HG03469 (cell line): ENCODE results near the gene NEMP2.
A peak's percentile ranks its signal among the peaks of the same experiment; 100 is the strongest.

Experiments used
- ATAC-seq: cut with Tn5 transposase; IDR thresholded peaks from one replicate; pipeline ENCODE4 v1.9.1; 2021; ENCODE audit warnings: mild to moderate bottlenecking, moderate library complexity, moderate number of reproducible peaks; ENCODE audit not compliant: unreplicated experiment

Gene NEMP2

DNA sequence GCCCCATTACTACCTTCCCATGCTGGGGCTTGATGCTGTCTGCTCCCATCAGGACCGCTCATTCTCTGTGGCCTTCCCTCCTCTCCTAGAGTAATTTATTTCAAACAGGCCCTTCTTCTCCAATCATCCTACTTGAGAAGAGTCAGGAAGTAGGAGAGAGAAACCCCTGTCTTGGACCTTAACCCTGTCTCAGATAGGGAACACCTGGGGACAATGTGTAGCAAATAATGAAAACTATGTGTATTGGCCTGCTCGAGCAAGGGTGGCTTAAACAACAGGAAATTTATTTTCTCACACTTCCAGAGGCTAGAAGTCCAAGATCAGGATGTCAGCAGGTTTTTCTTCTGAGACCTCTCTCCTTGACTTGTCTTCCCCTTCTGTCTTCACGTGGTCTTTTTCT lies 26.6 kb upstream of the NEMP2 start:
- no peak for ATAC-seq

DNA sequence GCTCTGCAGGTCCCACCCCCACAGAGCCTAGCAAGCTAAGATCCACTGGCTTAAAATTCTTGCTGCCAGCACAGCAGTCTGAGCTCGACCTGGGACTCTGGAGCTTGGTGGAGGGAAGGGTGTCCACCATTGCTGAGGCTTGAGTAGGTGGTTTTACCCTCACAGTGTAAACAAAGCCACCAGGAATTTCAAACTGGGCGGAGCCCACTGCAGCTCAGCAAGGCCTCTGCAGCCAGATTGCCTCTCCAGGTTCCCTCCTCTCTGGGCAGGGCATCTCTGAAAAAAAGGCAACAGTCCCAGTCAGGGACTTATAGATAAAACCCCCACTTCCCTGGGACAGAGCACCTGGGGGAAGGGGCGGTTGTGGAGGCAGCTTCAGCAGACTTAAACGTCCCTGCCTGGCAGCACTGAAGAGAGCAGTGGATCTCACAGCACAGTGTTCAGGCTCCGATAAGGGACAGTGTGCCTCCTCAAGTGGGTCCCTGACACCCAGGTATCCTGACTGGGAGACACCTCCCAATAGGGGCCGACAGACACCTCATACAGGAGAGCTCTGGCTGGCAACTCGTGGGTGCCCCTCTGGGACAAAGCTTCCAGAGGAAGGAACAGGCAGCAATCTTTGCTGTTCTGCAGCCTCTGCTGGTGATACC lies 20.0 kb upstream of the NEMP2 start:
- no peak for ATAC-seq

- no peak for ATAC-seq
These were observed 18.7 kb upstream of the NEMP2 start for GRCh38 chr2:190553254-190553653.

GRCh38 chr2:190551928-190552327 lies 17.4 kb upstream of the NEMP2 start:
- peak; percentile 84 for ATAC-seq

DNA sequence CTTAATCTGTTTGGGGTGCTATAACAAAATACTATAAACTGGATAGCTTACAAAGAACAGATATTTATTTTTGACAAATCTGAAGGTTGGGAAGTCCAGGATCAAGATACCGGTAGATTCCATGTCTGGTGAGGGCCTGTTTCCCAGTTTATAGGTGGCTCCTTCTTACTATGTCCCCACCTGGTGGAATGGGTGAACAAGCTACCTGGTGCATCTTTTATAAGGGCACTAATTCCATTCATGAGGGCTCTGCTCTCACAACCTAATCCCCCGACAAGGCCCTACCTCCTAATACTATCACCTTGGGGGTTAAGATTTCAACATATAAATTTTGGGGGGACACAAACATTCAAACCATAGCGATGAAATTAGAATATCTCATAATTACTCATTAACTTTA lies 15.6 kb upstream of the NEMP2 start:
- no peak for ATAC-seq

GRCh38 chr2:190547886-190548285 lies 13.4 kb upstream of the NEMP2 start:
- no peak for ATAC-seq

GRCh38 chr2:190546734-190547133 lies 12.2 kb upstream of the NEMP2 start:
- no peak for ATAC-seq

GRCh38 chr2:190545555-190546385 lies 11.2 kb upstream of the NEMP2 start:
- no peak for ATAC-seq

DNA sequence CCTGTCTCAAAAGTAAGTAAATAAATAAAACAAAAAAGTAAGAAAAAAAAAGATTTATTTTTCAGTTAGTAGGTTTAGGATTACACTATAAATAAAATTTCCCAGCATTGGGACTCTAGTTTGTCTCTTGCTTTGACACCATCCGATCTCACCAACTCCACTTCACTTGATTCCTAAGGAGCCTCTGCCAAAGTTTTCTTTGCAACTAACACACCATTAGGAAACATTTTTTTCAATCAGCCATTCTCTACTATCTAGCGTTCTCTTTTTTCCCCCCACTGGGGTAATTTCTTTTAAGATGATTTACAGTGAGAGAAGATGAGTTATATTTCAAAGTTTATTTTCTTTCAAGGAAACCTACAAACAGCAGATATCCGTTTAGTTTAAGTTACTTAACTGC lies 10.6 kb upstream of the NEMP2 start:
- no peak for ATAC-seq

- no peak for ATAC-seq
These were observed 5.5 kb upstream of the NEMP2 start for GRCh38 chr2:190540048-190540447.

DNA sequence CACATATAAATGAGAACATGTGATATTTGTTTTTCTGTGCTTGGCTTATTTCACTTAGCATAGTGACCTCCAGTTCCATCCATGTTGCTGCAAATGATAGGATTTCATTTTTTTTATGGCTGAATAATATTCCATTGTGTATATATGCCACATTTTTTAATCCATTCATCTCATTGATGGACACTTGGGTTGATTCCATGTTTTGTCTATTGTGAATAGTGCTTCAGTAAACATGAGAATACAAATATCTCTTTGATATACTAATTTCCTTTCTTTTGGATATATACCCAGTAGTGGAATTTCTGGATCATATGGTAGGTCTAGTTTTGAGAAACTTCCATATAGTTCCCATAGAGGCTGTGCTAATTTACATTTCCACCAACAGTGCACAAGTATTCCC lies 3.7 kb upstream of the NEMP2 start:
- no peak for ATAC-seq

DNA sequence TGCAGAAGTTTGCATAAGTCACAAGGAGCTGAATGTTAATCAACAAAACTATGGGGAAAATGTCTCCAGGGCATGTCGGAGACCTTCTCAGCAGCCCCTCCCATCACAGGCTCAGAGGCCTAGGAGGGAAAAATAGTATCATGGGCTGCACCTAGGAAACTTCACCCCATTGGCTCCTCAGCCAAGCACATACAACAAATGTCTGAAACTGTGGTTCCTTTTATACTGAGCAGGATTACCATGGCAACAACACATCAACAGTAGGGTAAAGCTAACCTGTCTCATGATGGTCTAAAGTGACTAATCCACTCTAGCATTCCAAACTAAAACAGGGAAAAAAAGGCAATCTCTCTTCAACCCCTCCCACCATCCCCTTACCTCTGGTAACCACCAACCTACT lies 3.2 kb upstream of the NEMP2 start:
- no peak for ATAC-seq

- ATAC-seq, result no peak
These were observed 1.1 kb upstream of the NEMP2 start for GRCh38 chr2:190535586-190535985.

DNA sequence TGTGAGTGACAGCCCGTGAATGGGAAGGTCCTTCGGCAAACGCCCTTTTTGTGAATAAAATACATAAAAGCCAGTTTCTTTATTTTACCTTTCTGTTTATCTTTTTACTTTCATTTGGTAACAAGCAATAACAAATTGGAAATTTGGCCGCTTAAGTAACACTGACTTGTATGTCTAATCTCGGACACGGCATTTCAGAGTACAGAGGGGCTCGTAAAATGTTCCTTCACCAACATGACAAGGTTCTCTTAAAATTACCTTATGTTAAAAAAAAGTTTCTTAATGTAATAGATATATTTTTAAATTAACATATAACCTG lies 558 bp upstream of the NEMP2 start:
- ATAC-seq, result no peak

DNA sequence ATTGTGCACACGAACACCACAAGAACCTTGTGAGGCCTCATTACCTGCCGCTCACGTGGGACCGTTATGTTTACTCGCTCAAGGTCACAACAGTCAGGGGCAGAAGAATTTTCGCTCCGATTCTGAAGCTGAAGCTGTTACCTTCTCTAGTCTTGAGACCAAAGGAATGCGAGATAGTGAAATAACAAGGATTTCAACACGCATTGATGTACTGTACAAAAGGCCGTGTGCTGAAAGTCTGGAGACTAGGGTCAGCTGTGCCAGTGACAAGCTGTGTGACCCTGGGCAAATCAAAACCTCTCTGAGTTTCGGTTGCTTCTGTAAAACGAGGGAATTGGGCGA lies 583 bp downstream of the NEMP2 start:
- no peak for ATAC-seq

DNA sequence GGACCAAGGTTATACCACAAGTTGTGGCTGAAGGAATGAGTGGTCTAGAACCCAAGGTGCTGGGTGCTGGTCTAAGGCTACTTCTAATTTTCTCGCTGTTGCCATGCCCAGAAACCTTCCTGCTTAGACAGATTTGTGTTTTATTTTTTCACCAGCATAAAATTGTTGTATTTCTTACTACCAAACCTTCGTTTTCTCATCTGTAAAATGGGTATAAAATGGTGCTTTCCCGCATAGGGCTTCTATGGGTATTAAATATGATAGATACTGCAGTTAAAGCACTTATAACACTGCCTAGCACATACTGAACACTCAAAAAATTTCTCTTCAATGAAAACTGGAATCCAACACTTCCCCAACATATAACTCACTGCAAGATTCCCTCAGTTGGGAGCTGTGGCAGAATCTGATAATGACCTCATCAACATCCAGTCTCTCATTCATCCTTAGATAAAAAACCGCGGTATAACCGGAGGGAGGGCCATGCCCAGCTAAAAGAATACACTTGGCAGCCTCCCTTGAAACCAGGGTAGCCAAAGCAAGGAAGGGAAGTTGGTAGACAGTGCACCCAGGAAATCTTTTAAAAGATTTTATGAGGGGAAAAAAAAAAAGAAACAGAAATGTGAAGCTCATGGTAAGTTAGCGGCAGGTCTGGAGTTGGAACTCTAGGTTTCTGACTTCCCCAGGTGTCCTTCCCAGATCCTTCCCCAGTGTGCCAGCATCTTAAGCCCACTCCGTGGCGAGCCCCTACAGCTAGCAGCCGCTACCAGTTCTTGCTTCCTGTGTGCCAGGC lies 1.2 kb downstream of the NEMP2 start:
- no peak for ATAC-seq

GRCh38 chr2:190532581-190532980 lies 1.9 kb downstream of the NEMP2 start:
- no peak for ATAC-seq

DNA sequence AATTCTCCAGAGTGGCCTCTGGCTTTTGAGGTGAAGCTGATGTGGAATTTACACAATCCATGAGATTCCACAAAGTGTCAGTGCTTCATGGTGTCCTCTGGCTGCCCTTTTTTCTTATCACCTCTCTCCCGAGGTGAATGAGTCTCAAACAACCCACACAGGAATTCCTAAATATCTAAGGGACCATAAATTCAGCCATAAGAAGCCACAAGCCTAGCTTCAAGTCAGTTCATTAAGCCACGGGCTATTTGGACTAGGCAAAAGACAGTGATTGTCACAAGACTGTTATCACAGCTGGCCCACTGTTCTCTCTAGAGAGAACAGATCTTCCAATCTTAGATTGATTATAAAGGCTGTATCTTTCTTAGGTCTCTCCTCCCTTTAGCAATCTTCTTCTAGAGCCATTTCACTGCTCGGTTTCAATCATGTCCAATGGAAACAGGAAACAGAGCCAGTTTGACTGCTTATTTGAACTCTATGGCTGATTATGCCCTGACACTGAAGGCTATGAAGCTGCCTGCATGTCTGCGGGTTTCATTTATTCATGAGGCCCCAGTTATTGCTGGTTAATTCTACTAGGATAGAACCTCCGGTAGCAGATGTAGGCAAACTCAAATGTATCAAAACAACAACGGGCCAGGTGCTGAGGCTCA lies 4.1 kb downstream of the NEMP2 start:
- ATAC-seq, result no peak

DNA sequence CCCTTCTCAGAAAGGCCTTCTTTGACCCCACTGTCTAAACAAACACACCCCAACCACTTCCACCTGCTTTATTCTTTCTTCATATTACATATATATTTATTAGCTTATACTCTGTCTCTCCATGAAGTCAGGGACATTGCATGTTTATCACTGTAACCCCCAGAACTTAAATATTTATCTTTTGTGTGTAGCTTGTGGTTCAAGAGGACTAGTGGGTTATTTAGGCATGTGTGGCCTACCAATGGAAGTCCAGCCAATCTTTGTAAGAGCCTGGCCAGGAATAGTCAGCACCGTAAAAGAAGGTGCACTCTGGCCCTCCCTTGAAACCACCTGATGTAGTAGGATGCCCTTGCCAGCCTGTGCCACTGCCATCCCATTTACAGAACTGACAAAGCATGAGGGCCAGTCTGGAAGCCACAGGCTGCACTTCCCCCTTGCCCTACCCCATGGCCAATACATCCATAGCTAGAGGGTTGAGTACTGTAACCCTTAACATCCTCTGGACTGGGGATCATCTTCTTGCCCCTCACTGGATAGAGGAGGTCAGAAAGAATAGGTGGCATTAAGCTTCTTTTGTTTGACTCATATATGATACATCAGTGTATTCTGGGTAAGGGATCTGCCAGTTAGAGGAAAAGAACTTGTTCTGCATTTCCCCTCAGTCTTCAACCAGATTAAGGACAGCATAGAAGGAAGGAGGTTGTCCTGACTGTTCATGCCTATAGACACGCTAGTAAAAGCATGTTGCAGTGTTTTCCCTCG lies 4.9 kb downstream of the NEMP2 start:
- no peak for ATAC-seq

DNA sequence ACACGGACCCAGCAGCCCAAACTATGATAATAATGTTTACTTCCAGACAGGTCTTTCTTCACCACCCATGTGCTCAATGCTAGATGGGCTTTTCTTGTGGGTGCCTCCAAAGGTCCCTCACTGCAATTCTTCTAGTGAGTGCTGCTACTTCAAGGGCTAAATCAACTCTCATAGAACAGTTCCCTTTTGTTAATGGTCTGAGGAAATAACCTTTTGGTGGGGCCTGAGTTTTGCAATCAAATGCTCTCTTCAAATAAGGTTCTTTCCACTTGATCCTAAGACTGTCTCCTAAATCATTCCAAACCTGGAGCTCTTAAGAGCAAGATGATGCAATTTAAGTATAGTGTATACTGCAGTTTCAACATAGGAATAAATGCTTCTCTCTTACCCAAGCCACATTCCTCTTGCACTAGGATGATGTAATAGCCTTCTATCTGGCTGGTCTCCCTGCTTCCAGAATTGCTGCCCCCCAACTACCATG lies 6.0 kb downstream of the NEMP2 start:
- no peak for ATAC-seq

DNA sequence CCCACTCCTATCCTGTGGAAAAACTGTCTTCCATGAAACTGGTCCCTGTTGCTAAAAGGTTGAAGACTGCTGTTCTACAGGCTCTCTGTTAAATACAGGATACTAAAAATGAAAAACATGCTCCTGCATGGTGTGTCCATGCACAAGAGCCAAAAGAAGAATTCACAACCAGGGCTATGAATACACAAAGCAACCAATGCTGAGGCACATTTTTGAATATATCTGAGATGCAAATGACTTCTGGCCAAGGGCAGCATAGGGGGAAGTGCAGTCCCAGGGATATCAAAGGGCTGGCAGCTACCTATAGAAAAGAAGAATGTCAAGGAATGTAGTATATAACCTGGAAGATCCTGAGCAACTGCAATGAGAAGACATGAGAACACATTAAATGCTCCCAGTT lies 6.6 kb downstream of the NEMP2 start:
- ATAC-seq, result no peak
